GM12873 (cell line): ENCODE measurements around the gene BPIFA3.

Source experiments
- TF ChIP-seq, protein P1 (sequence below): IDR thresholded peaks from 2 replicates; pipeline ENCODE4 v1.5.1; 2012; ENCODE audit warnings: low read depth, mild to moderate bottlenecking, moderate library complexity, low read length, control low read depth; ENCODE audit not compliant: insufficient read depth; ENCODE audit errors: missing control alignments

Gene BPIFA3

GRCh38 chr20:33261465-33261864 is 44.3 kb downstream of the BPIFA3 start:
- TF ChIP-seq, protein P1, sequence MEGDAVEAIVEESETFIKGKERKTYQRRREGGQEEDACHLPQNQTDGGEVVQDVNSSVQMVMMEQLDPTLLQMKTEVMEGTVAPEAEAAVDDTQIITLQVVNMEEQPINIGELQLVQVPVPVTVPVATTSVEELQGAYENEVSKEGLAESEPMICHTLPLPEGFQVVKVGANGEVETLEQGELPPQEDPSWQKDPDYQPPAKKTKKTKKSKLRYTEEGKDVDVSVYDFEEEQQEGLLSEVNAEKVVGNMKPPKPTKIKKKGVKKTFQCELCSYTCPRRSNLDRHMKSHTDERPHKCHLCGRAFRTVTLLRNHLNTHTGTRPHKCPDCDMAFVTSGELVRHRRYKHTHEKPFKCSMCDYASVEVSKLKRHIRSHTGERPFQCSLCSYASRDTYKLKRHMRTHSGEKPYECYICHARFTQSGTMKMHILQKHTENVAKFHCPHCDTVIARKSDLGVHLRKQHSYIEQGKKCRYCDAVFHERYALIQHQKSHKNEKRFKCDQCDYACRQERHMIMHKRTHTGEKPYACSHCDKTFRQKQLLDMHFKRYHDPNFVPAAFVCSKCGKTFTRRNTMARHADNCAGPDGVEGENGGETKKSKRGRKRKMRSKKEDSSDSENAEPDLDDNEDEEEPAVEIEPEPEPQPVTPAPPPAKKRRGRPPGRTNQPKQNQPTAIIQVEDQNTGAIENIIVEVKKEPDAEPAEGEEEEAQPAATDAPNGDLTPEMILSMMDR = no peak

DNA sequence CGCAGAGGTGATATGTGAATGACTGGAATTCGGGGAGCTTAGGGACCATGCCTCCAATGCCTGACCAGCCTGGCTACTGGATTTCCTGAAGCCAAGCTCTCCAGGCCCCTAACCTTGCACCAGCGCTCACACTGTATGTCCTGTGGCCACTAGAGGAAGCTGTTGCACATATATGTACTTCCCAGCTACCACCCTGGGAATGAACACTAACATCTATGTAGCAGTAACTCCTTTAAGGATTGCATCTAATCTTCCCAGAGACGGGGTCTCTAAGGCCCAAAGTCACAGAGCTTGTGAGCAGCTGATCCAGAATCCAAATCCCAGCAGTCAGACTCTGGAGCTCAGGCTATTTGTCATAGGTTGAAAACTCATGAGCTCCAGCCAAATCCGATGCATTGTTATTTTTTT is 45.5 kb downstream of the BPIFA3 start:
- TF ChIP-seq, protein P1 = peak; percentile 60

- TF ChIP-seq, protein P1 = no peak
Measured at GRCh38 chr20:33263784-33264183, 46.6 kb downstream of the BPIFA3 start.

DNA sequence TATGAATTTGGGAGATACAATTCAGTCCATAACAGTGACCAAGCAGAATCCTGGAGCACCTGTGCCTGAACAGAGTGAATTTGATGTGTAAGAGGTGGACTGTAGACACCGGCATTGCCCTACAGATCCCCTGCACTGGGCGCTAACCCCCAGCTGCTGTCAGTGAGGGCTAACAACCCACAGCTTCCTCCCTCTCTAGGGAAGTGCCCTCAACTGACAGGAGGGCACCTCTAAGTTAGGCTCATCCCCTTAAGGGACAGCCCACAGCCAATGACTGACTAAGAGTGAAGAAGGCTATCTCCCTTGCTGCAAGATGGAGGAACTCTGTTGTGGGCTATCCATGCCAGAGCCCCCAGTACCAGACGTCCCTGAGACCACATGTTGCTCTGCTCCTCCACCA is 50.5 kb downstream of the BPIFA3 start:
- TF ChIP-seq, protein P1 = no peak

DNA sequence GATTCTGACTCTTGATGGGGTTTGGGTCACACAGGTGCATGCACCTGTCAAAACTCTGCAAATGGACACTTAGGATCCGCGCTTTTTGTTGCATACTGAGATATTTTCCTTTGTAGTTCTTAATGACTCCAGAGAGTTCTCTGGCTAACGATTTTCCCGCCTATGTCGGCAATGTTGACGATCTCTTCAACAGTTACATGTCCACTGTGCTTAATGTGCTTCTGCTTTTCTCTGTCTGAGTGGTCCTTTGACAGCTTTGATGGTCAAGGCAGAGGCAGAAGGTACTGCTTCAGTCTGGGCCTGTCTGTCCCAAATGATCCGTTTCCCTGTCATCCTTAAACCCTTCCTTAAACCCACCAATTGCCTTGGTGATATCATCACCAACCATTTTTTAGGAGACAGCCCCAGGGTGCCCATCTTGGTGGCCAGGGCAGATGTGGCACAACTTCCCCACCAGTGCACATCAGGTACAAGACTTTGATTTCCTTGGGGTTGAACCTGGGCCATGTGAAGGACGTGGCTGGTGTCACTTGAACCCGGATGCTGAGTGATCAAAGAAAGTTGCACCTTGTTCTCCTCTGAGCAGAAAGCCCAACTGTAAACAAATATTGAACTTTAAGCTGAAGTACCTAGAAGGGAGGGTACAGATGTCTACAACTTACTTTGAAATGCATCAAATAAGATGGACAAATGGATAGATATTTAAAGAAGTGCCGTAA is 55.2 kb downstream of the BPIFA3 start:
- TF ChIP-seq, protein P1 = no peak

DNA sequence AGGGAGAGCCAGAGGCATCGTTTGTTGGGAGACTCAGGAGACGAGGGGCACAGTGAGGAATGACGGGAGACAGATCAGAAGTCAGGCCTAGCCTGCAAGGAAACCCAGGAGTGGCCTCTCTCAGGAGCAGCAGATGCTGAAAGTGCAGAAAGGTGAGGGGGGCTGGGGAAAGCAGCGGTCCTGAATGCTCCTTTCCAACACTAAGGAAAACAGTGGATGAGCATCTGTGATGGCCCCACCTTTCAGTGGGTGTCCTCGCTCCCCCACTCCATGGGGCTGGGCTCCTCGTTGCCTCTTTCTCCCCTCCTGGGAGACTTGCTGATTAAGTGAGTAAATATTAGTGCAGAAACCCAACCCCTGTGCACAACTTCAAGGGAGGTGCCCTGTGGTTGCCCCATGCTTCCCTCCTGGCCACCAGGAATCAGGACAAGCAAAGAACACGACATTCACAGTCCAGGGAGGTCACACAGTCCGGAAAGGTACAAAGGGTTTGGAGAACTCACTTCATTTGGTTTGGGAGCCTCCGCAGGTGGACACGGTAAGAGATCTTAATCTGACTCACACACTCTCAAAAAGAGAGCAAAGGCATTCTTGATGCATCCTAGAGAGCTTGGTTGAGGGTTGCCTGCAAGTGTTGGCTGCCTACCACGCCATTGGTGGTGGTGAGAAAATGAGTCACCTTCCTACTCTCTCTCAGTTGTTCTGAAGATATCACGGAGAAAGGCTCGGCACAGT is 56.1 kb downstream of the BPIFA3 start:
- TF ChIP-seq, protein P1 = no peak

DNA sequence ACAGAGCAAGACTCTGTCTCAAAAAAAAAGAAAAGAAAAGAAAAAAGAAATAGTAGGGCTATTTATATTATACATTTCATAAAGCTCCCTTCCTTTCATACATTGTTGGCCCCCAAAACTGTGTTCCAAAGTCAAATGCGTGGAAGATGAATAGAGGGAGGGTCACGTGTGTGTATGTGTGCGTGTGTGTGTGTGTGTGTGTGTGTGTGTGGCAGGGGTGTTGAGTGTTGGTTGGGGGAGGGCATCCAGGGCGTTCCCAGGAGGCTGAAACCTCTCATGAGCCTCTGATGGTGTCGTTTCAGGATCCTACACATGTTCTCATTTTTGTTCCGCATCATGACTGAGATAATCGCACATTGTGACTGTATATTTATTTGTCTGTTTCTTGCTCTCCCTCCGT is 58.1 kb downstream of the BPIFA3 start:
- TF ChIP-seq, protein P1 = no peak
